WTC11 (cell line): ENCODE measurements around the gene TMEM271. TPM values are rescaled to one million over a fixed set of nuclear protein-coding genes. Genes with fewer than 3 reads are reported as not detected.

Experiments used
- ATAC-seq: fragments of 200-7000 bp; cut with Tn5 transposase; 2 replicates; pipeline ENCODE4 v1.10.0; 2021; ENCODE audit warnings: mild to moderate bottlenecking, moderate library complexity
- CTCF ChIA-PET: fragments of 300-600 bp; sonication (Branson Sonifier 250); formaldehyde crosslinking; loops from one replicate; lab custom pipeline; 2021; ENCODE audit warnings: antibody characterized with exemption; lab: Charles Lee
- POLR2A ChIA-PET: fragments of 350-600 bp; sonication (Branson Sonifier 250); formaldehyde crosslinking; loops from one replicate; lab custom pipeline; 2021; ENCODE audit warnings: antibody characterized with exemption; lab: Charles Lee
- DNase-seq: peaks from one replicate; pipeline ENCODE4 v3.0.0; 2021; ENCODE audit warnings: low spot score
- H3K27ac Mint-ChIP-seq: 2 replicates; pipeline ENCODE4 v1.8.0; 2021; ENCODE audit warnings: mixed read lengths
- H3K27me3 Mint-ChIP-seq: 2 replicates; pipeline ENCODE4 v1.8.0; 2021; ENCODE audit warnings: low read depth, mild to moderate bottlenecking, moderate library complexity, mixed read lengths
- H3K36me3 Mint-ChIP-seq: 2 replicates; pipeline ENCODE4 v1.8.0; 2021; ENCODE audit warnings: mixed read lengths
- H3K4me1 Mint-ChIP-seq: 2 replicates; pipeline ENCODE4 v1.8.0; 2022; ENCODE audit warnings: mixed read lengths
- H3K4me3 Mint-ChIP-seq: 2 replicates; pipeline ENCODE4 v1.8.0; 2021; ENCODE audit warnings: mild to moderate bottlenecking, moderate library complexity, mixed read lengths
- H3K9me3 Mint-ChIP-seq: 2 replicates; pipeline ENCODE4 v1.8.0; 2021; ENCODE audit warnings: mixed read lengths
- ATF1 ChIP-seq: sonication (generic); formaldehyde crosslinking; IDR thresholded peaks from 2 replicates; pipeline ENCODE4 v1.8.1; 2023; ENCODE audit warnings: mild to moderate bottlenecking, moderate library complexity, missing genetic modification reagents
- ETV6 ChIP-seq: sonication (generic); formaldehyde crosslinking; IDR thresholded peaks from 2 replicates; pipeline ENCODE4 v1.8.1; 2022; ENCODE audit warnings: mild to moderate bottlenecking, missing genetic modification reagents
- KAT7 ChIP-seq: sonication (generic); formaldehyde crosslinking; IDR thresholded peaks from 2 replicates; pipeline ENCODE4 v1.8.1; 2023; ENCODE audit warnings: missing genetic modification reagents, mild to moderate bottlenecking, borderline replicate concordance
- NFE2L1 ChIP-seq: sonication (generic); formaldehyde crosslinking; IDR thresholded peaks from 2 replicates; pipeline ENCODE4 v1.8.1; 2023; ENCODE audit warnings: missing genetic modification reagents
- OVOL2 ChIP-seq: fragments of 250-450 bp; sonication (Bioruptor Pico); IDR thresholded peaks from 2 replicates; pipeline ENCODE4 v1.9.0; 2021; ENCODE audit warnings: mild to moderate bottlenecking, borderline replicate concordance
- SP1 ChIP-seq: sonication (generic); formaldehyde crosslinking; conservative IDR thresholded peaks from 2 replicates; pipeline ENCODE4 v1.8.1; 2022; ENCODE audit warnings: missing genetic modification reagents
- ZBTB21 ChIP-seq: sonication (generic); formaldehyde crosslinking; IDR thresholded peaks from 2 replicates; pipeline ENCODE4 v1.8.1; 2023; ENCODE audit warnings: mild to moderate bottlenecking, missing genetic modification reagents, borderline replicate concordance
- ZNF263 ChIP-seq: sonication (generic); formaldehyde crosslinking; IDR thresholded peaks from 2 replicates; pipeline ENCODE4 v1.8.1; 2022; ENCODE audit warnings: low read depth, mild to moderate bottlenecking, moderate library complexity, missing genetic modification reagents
- ZNF423 ChIP-seq: fragments of 250-450 bp; sonication (Bioruptor Pico); IDR thresholded peaks from 2 replicates; pipeline ENCODE4 v2.1.2; 2022; ENCODE audit warnings: mild to moderate bottlenecking, moderate library complexity
- total RNA-seq: library from RNA; stranded (reverse); gene quantifications from 3 replicates; pipeline ENCODE4 v1.2.3, GENCODE V29; 2021
- TF ChIP-seq, protein P1 (sequence below): fragments of 250-450 bp; sonication (Bioruptor Pico); IDR thresholded peaks from 2 replicates; pipeline ENCODE4 v1.9.0; 2021; ENCODE audit warnings: moderate library complexity, mild to moderate bottlenecking, inconsistent platforms, borderline replicate concordance
- TF ChIP-seq, protein P2 (sequence below): sonication (generic); formaldehyde crosslinking; IDR thresholded peaks from 2 replicates; pipeline ENCODE4 v1.8.0; 2022; ENCODE audit warnings: mild to moderate bottlenecking, missing genetic modification reagents
- TF ChIP-seq, protein P3 (sequence below): sonication (generic); formaldehyde crosslinking; conservative IDR thresholded peaks from 2 replicates; pipeline ENCODE4 v1.8.1; 2023; ENCODE audit warnings: mild to moderate bottlenecking, low read depth, missing genetic modification reagents, moderate library complexity
- TF ChIP-seq, protein P4 (sequence below): sonication (generic); formaldehyde crosslinking; IDR thresholded peaks from 2 replicates; pipeline ENCODE4 v1.8.1; 2023; ENCODE audit warnings: mild to moderate bottlenecking, missing genetic modification reagents, borderline replicate concordance
- TF ChIP-seq, protein P5 (sequence below): sonication (generic); formaldehyde crosslinking; IDR thresholded peaks from 2 replicates; pipeline ENCODE4 v1.8.1; 2022; ENCODE audit warnings: missing genetic modification reagents, borderline replicate concordance
- TF ChIP-seq, protein P6 (sequence below): sonication (generic); formaldehyde crosslinking; IDR thresholded peaks from 2 replicates; pipeline ENCODE4 v1.8.0; 2022; ENCODE audit warnings: mild to moderate bottlenecking, missing genetic modification reagents
- TF ChIP-seq, protein P7 (sequence below): fragments of 200-600 bp; IDR thresholded peaks from 2 replicates; pipeline ENCODE4 v1.8.0; 2022; ENCODE audit warnings: antibody characterized with exemption
- TF ChIP-seq, protein P8 (sequence below): sonication (generic); formaldehyde crosslinking; IDR thresholded peaks from 2 replicates; pipeline ENCODE4 v1.8.0; 2023; ENCODE audit warnings: missing genetic modification reagents, mild to moderate bottlenecking, borderline replicate concordance
- TF ChIP-seq, protein P9 (sequence below): sonication (generic); formaldehyde crosslinking; IDR thresholded peaks from 2 replicates; pipeline ENCODE4 v1.8.0; 2022; ENCODE audit warnings: mild to moderate bottlenecking, missing genetic modification reagents

The TMEM271 gene
- total RNA-seq, 1 experiment from 2014 or later: 0.31 TPM

DNA sequence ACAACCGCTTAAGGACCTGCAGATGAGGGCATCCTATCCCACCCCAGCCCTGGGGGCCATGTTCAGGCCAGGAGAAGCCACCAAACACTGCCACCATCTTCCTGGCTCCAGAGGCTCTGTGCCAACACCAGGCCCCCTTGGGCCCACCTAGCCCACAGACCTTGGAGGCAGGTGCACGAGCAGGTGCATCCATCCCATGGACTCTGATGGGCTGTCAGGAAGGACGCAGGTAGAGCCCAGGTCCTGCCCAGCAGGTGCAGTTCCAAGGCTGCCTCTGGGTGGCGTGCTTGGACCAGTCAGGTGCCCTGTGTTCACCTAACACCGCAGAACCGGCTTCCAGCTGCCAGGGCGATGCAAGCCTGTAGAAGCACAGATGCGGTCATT lies 26.5 kb upstream of the TMEM271 start:
- DNase-seq (peak; percentile 99), ATAC-seq (peak; percentile 99)
- Mint-ChIP-seq H3K27me3 (peaks cover 4% of the 10 kb centered on the region), H3K9me3 (no peaks in the 10 kb centered on the region), H3K4me3 (no peak overlapping the region), H3K36me3 (no peaks in the 10 kb centered on the region), H3K4me1 (peaks cover 6% of the 10 kb centered on the region), H3K27ac (no peak overlapping the region)
- POLR2A ChIA-PET: interaction anchor here (1.0 to 1.2 kb wide), 2 partner anchors 72 to 78 kb away, joined by 3 to 4 read pairs; partner anchors contain the start of genes ATP5ME and MYL5
- CTCF ChIA-PET: interaction anchor here (0.6 to 1.8 kb wide), 33 partner anchors 9 to 211 kb away, joined by 3 to 22 read pairs (median 4); partner anchors contain the start of genes ATP5ME, MYL5, PCGF3 and PDE6B
- TF ChIP-seq NFE2L1 (CRISPR knock-in tag) (no peak), ZBTB21 (CRISPR knock-in tag) (no peak), SP1 (CRISPR knock-in tag) (peak; percentile 47; the same call in 1 of the 2 replicates), ETV6 (CRISPR knock-in tag) (no peak), OVOL2 (CRISPR knock-in tag) (no peak), ZNF423 (CRISPR knock-in tag) (no peak), ATF1 (CRISPR knock-in tag) (no peak), ZNF263 (CRISPR knock-in tag) (no peak), KAT7 (CRISPR knock-in tag) (no peak)
- TF ChIP-seq, protein P1, sequence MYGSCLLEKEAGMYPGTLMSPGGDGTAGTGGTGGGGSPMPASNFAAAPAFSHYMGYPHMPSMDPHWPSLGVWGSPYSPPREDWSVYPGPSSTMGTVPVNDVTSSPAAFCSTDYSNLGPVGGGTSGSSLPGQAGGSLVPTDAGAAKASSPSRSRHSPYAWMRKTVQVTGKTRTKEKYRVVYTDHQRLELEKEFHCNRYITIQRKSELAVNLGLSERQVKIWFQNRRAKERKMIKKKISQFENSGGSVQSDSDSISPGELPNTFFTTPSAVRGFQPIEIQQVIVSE (CRISPR knock-in tag): no peak
- TF ChIP-seq, protein P2, sequence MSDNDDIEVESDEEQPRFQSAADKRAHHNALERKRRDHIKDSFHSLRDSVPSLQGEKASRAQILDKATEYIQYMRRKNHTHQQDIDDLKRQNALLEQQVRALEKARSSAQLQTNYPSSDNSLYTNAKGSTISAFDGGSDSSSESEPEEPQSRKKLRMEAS (CRISPR knock-in tag): no peak; the same call in 1 of the 2 replicates
- TF ChIP-seq, protein P3, sequence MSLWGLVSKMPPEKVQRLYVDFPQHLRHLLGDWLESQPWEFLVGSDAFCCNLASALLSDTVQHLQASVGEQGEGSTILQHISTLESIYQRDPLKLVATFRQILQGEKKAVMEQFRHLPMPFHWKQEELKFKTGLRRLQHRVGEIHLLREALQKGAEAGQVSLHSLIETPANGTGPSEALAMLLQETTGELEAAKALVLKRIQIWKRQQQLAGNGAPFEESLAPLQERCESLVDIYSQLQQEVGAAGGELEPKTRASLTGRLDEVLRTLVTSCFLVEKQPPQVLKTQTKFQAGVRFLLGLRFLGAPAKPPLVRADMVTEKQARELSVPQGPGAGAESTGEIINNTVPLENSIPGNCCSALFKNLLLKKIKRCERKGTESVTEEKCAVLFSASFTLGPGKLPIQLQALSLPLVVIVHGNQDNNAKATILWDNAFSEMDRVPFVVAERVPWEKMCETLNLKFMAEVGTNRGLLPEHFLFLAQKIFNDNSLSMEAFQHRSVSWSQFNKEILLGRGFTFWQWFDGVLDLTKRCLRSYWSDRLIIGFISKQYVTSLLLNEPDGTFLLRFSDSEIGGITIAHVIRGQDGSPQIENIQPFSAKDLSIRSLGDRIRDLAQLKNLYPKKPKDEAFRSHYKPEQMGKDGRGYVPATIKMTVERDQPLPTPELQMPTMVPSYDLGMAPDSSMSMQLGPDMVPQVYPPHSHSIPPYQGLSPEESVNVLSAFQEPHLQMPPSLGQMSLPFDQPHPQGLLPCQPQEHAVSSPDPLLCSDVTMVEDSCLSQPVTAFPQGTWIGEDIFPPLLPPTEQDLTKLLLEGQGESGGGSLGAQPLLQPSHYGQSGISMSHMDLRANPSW (CRISPR knock-in tag): no peak
- TF ChIP-seq, protein P4, sequence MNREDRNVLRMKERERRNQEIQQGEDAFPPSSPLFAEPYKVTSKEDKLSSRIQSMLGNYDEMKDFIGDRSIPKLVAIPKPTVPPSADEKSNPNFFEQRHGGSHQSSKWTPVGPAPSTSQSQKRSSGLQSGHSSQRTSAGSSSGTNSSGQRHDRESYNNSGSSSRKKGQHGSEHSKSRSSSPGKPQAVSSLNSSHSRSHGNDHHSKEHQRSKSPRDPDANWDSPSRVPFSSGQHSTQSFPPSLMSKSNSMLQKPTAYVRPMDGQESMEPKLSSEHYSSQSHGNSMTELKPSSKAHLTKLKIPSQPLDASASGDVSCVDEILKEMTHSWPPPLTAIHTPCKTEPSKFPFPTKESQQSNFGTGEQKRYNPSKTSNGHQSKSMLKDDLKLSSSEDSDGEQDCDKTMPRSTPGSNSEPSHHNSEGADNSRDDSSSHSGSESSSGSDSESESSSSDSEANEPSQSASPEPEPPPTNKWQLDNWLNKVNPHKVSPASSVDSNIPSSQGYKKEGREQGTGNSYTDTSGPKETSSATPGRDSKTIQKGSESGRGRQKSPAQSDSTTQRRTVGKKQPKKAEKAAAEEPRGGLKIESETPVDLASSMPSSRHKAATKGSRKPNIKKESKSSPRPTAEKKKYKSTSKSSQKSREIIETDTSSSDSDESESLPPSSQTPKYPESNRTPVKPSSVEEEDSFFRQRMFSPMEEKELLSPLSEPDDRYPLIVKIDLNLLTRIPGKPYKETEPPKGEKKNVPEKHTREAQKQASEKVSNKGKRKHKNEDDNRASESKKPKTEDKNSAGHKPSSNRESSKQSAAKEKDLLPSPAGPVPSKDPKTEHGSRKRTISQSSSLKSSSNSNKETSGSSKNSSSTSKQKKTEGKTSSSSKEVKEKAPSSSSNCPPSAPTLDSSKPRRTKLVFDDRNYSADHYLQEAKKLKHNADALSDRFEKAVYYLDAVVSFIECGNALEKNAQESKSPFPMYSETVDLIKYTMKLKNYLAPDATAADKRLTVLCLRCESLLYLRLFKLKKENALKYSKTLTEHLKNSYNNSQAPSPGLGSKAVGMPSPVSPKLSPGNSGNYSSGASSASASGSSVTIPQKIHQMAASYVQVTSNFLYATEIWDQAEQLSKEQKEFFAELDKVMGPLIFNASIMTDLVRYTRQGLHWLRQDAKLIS (CRISPR knock-in tag): no peak
- TF ChIP-seq, protein P5, sequence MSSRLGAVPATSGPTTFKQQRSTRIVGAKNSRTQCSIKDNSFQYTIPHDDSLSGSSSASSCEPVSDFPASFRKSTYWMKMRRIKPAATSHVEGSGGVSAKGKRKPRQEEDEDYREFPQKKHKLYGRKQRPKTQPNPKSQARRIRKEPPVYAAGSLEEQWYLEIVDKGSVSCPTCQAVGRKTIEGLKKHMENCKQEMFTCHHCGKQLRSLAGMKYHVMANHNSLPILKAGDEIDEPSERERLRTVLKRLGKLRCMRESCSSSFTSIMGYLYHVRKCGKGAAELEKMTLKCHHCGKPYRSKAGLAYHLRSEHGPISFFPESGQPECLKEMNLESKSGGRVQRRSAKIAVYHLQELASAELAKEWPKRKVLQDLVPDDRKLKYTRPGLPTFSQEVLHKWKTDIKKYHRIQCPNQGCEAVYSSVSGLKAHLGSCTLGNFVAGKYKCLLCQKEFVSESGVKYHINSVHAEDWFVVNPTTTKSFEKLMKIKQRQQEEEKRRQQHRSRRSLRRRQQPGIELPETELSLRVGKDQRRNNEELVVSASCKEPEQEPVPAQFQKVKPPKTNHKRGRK (CRISPR knock-in tag): no peak
- TF ChIP-seq, protein P6, sequence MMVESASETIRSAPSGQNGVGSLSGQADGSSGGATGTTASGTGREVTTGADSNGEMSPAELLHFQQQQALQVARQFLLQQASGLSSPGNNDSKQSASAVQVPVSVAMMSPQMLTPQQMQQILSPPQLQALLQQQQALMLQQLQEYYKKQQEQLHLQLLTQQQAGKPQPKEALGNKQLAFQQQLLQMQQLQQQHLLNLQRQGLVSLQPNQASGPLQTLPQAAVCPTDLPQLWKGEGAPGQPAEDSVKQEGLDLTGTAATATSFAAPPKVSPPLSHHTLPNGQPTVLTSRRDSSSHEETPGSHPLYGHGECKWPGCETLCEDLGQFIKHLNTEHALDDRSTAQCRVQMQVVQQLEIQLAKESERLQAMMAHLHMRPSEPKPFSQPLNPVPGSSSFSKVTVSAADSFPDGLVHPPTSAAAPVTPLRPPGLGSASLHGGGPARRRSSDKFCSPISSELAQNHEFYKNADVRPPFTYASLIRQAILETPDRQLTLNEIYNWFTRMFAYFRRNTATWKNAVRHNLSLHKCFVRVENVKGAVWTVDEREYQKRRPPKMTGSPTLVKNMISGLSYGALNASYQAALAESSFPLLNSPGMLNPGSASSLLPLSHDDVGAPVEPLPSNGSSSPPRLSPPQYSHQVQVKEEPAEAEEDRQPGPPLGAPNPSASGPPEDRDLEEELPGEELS (CRISPR knock-in tag): no peak
- TF ChIP-seq, protein P7, sequence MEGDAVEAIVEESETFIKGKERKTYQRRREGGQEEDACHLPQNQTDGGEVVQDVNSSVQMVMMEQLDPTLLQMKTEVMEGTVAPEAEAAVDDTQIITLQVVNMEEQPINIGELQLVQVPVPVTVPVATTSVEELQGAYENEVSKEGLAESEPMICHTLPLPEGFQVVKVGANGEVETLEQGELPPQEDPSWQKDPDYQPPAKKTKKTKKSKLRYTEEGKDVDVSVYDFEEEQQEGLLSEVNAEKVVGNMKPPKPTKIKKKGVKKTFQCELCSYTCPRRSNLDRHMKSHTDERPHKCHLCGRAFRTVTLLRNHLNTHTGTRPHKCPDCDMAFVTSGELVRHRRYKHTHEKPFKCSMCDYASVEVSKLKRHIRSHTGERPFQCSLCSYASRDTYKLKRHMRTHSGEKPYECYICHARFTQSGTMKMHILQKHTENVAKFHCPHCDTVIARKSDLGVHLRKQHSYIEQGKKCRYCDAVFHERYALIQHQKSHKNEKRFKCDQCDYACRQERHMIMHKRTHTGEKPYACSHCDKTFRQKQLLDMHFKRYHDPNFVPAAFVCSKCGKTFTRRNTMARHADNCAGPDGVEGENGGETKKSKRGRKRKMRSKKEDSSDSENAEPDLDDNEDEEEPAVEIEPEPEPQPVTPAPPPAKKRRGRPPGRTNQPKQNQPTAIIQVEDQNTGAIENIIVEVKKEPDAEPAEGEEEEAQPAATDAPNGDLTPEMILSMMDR: peak; percentile 92
- TF ChIP-seq, protein P8, sequence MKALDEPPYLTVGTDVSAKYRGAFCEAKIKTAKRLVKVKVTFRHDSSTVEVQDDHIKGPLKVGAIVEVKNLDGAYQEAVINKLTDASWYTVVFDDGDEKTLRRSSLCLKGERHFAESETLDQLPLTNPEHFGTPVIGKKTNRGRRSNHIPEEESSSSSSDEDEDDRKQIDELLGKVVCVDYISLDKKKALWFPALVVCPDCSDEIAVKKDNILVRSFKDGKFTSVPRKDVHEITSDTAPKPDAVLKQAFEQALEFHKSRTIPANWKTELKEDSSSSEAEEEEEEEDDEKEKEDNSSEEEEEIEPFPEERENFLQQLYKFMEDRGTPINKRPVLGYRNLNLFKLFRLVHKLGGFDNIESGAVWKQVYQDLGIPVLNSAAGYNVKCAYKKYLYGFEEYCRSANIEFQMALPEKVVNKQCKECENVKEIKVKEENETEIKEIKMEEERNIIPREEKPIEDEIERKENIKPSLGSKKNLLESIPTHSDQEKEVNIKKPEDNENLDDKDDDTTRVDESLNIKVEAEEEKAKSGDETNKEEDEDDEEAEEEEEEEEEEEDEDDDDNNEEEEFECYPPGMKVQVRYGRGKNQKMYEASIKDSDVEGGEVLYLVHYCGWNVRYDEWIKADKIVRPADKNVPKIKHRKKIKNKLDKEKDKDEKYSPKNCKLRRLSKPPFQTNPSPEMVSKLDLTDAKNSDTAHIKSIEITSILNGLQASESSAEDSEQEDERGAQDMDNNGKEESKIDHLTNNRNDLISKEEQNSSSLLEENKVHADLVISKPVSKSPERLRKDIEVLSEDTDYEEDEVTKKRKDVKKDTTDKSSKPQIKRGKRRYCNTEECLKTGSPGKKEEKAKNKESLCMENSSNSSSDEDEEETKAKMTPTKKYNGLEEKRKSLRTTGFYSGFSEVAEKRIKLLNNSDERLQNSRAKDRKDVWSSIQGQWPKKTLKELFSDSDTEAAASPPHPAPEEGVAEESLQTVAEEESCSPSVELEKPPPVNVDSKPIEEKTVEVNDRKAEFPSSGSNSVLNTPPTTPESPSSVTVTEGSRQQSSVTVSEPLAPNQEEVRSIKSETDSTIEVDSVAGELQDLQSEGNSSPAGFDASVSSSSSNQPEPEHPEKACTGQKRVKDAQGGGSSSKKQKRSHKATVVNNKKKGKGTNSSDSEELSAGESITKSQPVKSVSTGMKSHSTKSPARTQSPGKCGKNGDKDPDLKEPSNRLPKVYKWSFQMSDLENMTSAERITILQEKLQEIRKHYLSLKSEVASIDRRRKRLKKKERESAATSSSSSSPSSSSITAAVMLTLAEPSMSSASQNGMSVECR: no peak
- TF ChIP-seq, protein P9, sequence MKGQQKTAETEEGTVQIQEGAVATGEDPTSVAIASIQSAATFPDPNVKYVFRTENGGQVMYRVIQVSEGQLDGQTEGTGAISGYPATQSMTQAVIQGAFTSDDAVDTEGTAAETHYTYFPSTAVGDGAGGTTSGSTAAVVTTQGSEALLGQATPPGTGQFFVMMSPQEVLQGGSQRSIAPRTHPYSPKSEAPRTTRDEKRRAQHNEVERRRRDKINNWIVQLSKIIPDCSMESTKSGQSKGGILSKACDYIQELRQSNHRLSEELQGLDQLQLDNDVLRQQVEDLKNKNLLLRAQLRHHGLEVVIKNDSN (CRISPR knock-in tag): peak; percentile 30; the same call in 1 of the 2 replicates
